ENCODE measurements around the gene WFIKKN1. TPM values are rescaled to one million over a fixed set of nuclear protein-coding genes. Genes with fewer than 3 reads are reported as not detected.
A peak's percentile ranks its signal among the peaks of the same experiment; 100 is the strongest.

The WFIKKN1 gene
- total and polyA plus RNA-seq, 2 of the 13 experiments (the other 11 are each of a cell fraction or from before 2014, with no cell fraction given) = 1.7 to 4.9 TPM

DNA sequence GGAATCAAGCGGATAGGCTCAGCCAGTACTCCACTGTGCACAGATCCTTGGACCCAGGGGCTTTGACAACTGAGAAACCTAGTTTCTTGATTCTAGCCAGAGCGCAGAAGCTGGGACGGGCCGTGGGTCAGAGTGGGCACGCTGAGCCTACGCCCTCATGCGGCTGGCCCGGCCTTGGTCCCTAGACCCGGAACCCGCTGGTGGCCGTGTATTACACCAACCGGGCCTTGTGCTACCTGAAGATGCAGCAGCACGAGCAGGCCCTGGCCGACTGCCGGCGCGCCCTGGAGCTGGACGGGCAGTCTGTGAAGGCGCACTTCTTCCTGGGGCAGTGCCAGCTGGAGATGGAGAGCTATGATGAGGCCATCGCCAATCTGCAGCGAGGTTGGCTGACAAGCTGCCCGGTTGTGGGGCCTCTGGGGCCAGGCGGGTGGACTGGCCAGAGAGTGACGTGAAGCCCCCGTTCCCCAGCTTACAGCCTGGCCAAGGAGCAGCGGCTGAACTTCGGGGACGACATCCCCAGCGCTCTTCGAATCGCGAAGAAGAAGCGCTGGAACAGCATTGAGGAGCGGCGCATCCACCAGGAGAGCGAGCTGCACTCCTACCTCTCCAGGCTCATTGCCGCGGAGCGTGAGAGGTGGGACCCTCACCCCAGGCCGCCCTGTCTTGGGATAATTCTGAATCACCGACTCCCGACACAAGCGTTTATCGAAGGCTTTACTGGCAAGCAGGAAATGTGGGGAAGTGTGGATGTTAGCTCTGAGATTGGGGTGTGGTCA is 50.4 kb downstream of the WFIKKN1 start (continued):
- TF ChIP-seq, protein P1, sequence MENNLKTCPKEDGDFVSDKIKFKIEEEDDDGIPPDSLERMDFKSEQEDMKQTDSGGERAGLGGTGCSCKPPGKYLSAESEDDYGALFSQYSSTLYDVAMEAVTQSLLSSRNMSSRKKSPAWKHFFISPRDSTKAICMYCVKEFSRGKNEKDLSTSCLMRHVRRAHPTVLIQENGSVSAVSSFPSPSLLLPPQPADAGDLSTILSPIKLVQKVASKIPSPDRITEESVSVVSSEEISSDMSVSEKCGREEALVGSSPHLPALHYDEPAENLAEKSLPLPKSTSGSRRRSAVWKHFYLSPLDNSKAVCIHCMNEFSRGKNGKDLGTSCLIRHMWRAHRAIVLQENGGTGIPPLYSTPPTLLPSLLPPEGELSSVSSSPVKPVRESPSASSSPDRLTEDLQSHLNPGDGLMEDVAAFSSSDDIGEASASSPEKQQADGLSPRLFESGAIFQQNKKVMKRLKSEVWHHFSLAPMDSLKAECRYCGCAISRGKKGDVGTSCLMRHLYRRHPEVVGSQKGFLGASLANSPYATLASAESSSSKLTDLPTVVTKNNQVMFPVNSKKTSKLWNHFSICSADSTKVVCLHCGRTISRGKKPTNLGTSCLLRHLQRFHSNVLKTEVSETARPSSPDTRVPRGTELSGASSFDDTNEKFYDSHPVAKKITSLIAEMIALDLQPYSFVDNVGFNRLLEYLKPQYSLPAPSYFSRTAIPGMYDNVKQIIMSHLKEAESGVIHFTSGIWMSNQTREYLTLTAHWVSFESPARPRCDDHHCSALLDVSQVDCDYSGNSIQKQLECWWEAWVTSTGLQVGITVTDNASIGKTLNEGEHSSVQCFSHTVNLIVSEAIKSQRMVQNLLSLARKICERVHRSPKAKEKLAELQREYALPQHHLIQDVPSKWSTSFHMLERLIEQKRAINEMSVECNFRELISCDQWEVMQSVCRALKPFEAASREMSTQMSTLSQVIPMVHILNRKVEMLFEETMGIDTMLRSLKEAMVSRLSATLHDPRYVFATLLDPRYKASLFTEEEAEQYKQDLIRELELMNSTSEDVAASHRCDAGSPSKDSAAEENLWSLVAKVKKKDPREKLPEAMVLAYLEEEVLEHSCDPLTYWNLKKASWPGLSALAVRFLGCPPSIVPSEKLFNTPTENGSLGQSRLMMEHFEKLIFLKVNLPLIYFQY (CRISPR knock-in tag; IDR thresholded peaks at IDR 0.05; ENCODE audit: borderline replicate concordance) = peak; percentile 97
- TF ChIP-seq, protein P2, sequence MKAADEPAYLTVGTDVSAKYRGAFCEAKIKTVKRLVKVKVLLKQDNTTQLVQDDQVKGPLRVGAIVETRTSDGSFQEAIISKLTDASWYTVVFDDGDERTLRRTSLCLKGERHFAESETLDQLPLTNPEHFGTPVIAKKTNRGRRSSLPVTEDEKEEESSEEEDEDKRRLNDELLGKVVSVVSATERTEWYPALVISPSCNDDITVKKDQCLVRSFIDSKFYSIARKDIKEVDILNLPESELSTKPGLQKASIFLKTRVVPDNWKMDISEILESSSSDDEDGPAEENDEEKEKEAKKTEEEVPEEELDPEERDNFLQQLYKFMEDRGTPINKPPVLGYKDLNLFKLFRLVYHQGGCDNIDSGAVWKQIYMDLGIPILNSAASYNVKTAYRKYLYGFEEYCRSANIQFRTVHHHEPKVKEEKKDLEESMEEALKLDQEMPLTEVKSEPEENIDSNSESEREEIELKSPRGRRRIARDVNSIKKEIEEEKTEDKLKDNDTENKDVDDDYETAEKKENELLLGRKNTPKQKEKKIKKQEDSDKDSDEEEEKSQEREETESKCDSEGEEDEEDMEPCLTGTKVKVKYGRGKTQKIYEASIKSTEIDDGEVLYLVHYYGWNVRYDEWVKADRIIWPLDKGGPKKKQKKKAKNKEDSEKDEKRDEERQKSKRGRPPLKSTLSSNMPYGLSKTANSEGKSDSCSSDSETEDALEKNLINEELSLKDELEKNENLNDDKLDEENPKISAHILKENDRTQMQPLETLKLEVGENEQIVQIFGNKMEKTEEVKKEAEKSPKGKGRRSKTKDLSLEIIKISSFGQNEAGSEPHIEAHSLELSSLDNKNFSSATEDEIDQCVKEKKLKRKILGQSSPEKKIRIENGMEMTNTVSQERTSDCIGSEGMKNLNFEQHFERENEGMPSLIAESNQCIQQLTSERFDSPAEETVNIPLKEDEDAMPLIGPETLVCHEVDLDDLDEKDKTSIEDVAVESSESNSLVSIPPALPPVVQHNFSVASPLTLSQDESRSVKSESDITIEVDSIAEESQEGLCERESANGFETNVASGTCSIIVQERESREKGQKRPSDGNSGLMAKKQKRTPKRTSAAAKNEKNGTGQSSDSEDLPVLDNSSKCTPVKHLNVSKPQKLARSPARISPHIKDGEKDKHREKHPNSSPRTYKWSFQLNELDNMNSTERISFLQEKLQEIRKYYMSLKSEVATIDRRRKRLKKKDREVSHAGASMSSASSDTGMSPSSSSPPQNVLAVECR (CRISPR knock-in tag; IDR thresholded peaks at IDR 0.05; ENCODE audit: borderline replicate concordance) = 0 out of 2 replicates have a peak, but pooled peaks have one; percentile 61
- peak; percentile 35; the same call in 1 of the 2 replicates for TF ChIP-seq SIN3A (IDR thresholded peaks at IDR 0.05; ENCODE audit: borderline replicate concordance, low read depth, low read length)
- TF ChIP-seq, protein P3, sequence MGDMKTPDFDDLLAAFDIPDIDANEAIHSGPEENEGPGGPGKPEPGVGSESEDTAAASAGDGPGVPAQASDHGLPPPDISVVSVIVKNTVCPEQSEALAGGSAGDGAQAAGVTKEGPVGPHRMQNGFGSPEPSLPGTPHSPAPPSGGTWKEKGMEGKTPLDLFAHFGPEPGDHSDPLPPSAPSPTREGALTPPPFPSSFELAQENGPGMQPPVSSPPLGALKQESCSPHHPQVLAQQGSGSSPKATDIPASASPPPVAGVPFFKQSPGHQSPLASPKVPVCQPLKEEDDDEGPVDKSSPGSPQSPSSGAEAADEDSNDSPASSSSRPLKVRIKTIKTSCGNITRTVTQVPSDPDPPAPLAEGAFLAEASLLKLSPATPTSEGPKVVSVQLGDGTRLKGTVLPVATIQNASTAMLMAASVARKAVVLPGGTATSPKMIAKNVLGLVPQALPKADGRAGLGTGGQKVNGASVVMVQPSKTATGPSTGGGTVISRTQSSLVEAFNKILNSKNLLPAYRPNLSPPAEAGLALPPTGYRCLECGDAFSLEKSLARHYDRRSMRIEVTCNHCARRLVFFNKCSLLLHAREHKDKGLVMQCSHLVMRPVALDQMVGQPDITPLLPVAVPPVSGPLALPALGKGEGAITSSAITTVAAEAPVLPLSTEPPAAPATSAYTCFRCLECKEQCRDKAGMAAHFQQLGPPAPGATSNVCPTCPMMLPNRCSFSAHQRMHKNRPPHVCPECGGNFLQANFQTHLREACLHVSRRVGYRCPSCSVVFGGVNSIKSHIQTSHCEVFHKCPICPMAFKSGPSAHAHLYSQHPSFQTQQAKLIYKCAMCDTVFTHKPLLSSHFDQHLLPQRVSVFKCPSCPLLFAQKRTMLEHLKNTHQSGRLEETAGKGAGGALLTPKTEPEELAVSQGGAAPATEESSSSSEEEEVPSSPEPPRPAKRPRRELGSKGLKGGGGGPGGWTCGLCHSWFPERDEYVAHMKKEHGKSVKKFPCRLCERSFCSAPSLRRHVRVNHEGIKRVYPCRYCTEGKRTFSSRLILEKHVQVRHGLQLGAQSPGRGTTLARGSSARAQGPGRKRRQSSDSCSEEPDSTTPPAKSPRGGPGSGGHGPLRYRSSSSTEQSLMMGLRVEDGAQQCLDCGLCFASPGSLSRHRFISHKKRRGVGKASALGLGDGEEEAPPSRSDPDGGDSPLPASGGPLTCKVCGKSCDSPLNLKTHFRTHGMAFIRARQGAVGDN (CRISPR knock-in tag; IDR thresholded peaks at IDR 0.05) = peak; percentile 73
- TF ChIP-seq, protein P4, sequence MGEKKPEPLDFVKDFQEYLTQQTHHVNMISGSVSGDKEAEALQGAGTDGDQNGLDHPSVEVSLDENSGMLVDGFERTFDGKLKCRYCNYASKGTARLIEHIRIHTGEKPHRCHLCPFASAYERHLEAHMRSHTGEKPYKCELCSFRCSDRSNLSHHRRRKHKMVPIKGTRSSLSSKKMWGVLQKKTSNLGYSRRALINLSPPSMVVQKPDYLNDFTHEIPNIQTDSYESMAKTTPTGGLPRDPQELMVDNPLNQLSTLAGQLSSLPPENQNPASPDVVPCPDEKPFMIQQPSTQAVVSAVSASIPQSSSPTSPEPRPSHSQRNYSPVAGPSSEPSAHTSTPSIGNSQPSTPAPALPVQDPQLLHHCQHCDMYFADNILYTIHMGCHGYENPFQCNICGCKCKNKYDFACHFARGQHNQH (CRISPR knock-in tag; IDR thresholded peaks at IDR 0.05) = 0 out of 2 replicates have a peak, but pooled peaks have one; percentile 4
- 0 out of 2 replicates have a peak, but pooled peaks have one; percentile 16 for TF ChIP-seq THAP11 (CRISPR knock-in tag; IDR thresholded peaks at IDR 0.05)
- 0 out of 2 replicates have a peak, but pooled peaks have one; percentile 47 for TF ChIP-seq ZNF317 (CRISPR knock-in tag; IDR thresholded peaks at IDR 0.05)
- TF ChIP-seq, protein P5, sequence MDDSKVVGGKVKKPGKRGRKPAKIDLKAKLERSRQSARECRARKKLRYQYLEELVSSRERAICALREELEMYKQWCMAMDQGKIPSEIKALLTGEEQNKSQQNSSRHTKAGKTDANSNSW (CRISPR knock-in tag; IDR thresholded peaks at IDR 0.05; ENCODE audit: borderline replicate concordance) = no peak
- TF ChIP-seq, protein P6, sequence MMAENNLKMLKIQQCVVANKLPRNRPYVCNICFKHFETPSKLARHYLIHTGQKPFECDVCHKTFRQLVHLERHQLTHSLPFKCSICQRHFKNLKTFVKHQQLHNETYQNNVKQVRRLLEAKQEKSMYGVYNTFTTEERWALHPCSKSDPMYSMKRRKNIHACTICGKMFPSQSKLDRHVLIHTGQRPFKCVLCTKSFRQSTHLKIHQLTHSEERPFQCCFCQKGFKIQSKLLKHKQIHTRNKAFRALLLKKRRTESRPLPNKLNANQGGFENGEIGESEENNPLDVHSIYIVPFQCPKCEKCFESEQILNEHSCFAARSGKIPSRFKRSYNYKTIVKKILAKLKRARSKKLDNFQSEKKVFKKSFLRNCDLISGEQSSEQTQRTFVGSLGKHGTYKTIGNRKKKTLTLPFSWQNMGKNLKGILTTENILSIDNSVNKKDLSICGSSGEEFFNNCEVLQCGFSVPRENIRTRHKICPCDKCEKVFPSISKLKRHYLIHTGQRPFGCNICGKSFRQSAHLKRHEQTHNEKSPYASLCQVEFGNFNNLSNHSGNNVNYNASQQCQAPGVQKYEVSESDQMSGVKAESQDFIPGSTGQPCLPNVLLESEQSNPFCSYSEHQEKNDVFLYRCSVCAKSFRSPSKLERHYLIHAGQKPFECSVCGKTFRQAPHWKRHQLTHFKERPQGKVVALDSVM (CRISPR knock-in tag; IDR thresholded peaks at IDR 0.05) = no peak
- TF ChIP-seq ZNF792 (CRISPR knock-in tag; IDR thresholded peaks at IDR 0.05) = no peak
- TF ChIP-seq ZNF709 (CRISPR knock-in tag; IDR thresholded peaks at IDR 0.05) = 0 out of 2 replicates have a peak, but pooled peaks have one; percentile 5
